ENCODE data around the gene TRAPPC14. TPM values are rescaled to one million over a fixed set of nuclear protein-coding genes. Genes with fewer than 3 reads are reported as not detected.
A peak's percentile ranks its signal among the peaks of the same experiment; 100 is the strongest.

Gene TRAPPC14
- total and polyA plus RNA-seq, 10 of the 15 experiments (the other 5 are each of a cell fraction or from before 2014, with no cell fraction given): 0.21 to 24.7 (median 7.5) TPM

DNA sequence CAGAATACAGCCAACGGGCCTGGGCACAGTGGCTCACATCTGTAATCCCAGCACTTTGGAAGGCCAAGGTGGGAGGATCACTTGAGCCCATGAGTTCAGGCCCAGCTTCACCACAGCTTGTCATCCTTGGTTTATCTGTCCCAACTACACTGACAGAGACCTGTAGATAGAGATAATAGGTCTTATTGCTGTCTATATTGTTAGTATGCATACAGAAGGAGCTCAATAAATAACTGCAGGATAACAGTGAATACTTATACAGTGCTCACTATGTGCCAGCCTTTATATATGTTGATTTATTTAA lies 37.8 kb downstream of the TRAPPC14 start (continued):
- TF ChIP-seq, protein P1, sequence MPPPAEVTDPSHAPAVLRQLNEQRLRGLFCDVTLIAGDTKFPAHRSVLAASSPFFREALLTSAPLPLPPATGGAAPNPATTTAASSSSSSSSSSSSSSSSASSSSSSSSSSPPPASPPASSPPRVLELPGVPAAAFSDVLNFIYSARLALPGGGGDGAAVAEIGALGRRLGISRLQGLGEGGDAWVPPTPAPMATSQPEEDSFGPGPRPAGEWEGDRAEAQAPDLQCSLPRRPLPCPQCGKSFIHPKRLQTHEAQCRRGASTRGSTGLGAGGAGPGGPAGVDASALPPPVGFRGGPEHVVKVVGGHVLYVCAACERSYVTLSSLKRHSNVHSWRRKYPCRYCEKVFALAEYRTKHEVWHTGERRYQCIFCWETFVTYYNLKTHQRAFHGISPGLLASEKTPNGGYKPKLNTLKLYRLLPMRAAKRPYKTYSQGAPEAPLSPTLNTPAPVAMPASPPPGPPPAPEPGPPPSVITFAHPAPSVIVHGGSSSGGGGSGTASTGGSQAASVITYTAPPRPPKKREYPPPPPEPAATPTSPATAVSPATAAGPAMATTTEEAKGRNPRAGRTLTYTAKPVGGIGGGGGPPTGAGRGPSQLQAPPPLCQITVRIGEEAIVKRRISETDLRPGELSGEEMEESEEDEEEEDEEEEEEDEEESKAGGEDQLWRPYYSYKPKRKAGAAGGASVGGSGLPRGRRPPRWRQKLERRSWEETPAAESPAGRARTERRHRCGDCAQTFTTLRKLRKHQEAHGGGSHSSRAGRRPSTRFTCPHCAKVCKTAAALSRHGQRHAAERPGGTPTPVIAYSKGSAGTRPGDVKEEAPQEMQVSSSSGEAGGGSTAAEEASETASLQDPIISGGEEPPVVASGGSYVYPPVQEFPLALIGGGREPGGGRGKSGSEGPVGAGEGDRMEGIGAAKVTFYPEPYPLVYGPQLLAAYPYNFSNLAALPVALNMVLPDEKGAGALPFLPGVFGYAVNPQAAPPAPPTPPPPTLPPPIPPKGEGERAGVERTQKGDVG (CRISPR knock-in tag; IDR thresholded peaks at IDR 0.05): no peak
- TF ChIP-seq SUPT20H (IDR thresholded peaks at IDR 0.05; ENCODE audit: borderline replicate concordance, control insufficient read depth, low read depth, low read length): no peak
- TF ChIP-seq, protein P2, sequence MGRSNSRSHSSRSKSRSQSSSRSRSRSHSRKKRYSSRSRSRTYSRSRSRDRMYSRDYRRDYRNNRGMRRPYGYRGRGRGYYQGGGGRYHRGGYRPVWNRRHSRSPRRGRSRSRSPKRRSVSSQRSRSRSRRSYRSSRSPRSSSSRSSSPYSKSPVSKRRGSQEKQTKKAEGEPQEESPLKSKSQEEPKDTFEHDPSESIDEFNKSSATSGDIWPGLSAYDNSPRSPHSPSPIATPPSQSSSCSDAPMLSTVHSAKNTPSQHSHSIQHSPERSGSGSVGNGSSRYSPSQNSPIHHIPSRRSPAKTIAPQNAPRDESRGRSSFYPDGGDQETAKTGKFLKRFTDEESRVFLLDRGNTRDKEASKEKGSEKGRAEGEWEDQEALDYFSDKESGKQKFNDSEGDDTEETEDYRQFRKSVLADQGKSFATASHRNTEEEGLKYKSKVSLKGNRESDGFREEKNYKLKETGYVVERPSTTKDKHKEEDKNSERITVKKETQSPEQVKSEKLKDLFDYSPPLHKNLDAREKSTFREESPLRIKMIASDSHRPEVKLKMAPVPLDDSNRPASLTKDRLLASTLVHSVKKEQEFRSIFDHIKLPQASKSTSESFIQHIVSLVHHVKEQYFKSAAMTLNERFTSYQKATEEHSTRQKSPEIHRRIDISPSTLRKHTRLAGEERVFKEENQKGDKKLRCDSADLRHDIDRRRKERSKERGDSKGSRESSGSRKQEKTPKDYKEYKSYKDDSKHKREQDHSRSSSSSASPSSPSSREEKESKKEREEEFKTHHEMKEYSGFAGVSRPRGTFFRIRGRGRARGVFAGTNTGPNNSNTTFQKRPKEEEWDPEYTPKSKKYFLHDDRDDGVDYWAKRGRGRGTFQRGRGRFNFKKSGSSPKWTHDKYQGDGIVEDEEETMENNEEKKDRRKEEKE (IDR thresholded peaks at IDR 0.05): no peak

DNA sequence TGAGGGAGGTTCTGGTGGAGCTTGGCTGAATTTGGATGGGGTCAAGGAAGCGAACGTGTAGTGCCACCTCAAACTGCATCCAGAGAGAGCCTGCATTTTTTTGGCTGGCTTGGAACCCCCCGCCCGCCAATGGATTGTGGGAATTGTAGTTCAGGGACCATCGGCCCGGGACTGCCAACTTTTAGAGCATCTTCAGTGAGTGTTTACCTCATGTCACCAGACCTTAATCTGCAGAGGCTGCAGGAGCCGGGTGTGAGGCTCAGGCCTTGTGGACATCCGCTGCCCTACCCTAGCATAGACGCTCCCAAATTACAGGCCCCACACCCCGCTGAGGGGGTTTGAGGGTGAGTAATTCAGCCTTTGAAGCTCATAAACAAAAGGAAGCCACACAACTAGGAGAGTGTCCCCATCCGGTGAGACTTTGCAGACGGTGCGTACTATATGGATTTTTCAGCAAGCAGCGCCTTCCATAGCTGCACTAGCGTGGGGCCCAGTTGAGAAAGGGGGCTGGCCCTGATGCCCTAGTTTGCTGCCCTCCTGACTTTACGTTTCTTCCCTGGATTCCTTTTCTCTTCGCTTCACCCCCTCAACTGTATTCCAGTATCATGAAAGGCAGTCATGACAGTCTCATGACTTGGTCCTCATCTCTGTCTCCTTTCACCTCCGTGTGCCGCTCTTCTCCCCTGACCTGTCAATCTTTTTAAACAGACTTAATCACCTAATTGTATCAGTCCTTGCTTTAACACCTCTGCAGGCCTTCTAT lies 38.4 kb downstream of the TRAPPC14 start:
- Histone ChIP-seq H3K27me3 (replicated peaks in 1 of 2; ENCODE audit: control insufficient read depth in 2 of 2, insufficient read depth in 2 of 2, low read length in 1 of 2) (no peaks in the 10 kb centered on the region), H2AFZ (ENCODE audit: control insufficient read depth, low read depth, low read length) (peak overlapping the region; percentile 93), H3K9ac (ENCODE audit: control insufficient read depth, insufficient read depth, low read length) (peak overlapping the region; percentile 85), H4K20me1 (ENCODE audit: control insufficient read depth, insufficient read depth) (no peaks in the 10 kb centered on the region), H3K4me1 (ENCODE audit: control insufficient read depth, insufficient read depth, low read length) (peaks cover 6% of the 10 kb centered on the region), H3K27ac (ENCODE audit: control insufficient read depth, insufficient read depth) (peak overlapping the region; percentile 91; the same call in 1 of the 2 replicates), H3K9me3 (replicated peaks; ENCODE audit: control insufficient read depth, insufficient read depth, low read length) (no peaks in the 10 kb centered on the region), H3K4me2 (ENCODE audit: control insufficient read depth, insufficient read depth) (peak overlapping the region; percentile 64), H3K79me2 (ENCODE audit: control insufficient read depth, insufficient read depth, low read length) (peaks cover 7% of the 10 kb centered on the region), H3K36me3 (ENCODE audit: control insufficient read depth in 2 of 2, insufficient read depth in 2 of 2, low read length in 1 of 2) (no peaks in the 10 kb centered on the region; a peak in 1 of 4 replicates), H3K4me3 (peak overlapping the region; percentile 82)
- intact Hi-C loops (cut with micrococcal nuclease; ENCODE audit: unreplicated experiment) (no loop called here), in situ Hi-C loops (cut with MboI) (no loop called here)
- FAIRE-seq (no peak), ATAC-seq (peak; percentile 71), DNase-seq (ENCODE audit: low read depth, low spot score) (no peak)
- CTCF ChIA-PET: interaction anchor here (0.6 to 1.8 kb wide), 5 partner anchors 9 to 123 kb away, joined by 3 to 4 read pairs (median 4); partner anchors contain the start of gene AP4M1
- POLR2A ChIA-PET: interaction anchor here (0.5 to 1.6 kb wide), 7 partner anchors 9 to 201 kb away, joined by 3 to 5 read pairs (median 3); partner anchors contain the start of genes MCM7 and TRIM4
- SMC1A ChIA-PET (ENCODE audit: uncharacterized antibody, unreplicated experiment): interaction anchor here (1.4 to 1.6 kb wide), 3 partner anchors 10 to 207 kb away, joined by 3 to 4 read pairs (median 4); no protein-coding TSS in a partner anchor
- RAD21 ChIA-PET (ENCODE audit: unreplicated experiment): interaction anchor here (1.2 kb wide), 1 partner anchor 13 kb away, joined by 3 read pairs; no protein-coding TSS in a partner anchor
- BruUV-seq (replicated peaks): TSS peak; percentile 85
- WGBS (ENCODE audit: insufficient coverage, insufficient replicate concordance, low lambda C conversion rate, missing lambda C conversion rate): 18% methylated on average over 19 of the region's 19 CpGs
- no peak for TF ChIP-seq LARP7 (IDR thresholded peaks at IDR 0.05)
- TF ChIP-seq, protein P3, sequence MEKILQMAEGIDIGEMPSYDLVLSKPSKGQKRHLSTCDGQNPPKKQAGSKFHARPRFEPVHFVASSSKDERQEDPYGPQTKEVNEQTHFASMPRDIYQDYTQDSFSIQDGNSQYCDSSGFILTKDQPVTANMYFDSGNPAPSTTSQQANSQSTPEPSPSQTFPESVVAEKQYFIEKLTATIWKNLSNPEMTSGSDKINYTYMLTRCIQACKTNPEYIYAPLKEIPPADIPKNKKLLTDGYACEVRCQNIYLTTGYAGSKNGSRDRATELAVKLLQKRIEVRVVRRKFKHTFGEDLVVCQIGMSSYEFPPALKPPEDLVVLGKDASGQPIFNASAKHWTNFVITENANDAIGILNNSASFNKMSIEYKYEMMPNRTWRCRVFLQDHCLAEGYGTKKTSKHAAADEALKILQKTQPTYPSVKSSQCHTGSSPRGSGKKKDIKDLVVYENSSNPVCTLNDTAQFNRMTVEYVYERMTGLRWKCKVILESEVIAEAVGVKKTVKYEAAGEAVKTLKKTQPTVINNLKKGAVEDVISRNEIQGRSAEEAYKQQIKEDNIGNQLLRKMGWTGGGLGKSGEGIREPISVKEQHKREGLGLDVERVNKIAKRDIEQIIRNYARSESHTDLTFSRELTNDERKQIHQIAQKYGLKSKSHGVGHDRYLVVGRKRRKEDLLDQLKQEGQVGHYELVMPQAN (conservative IDR thresholded peaks at IDR 0.05): peak; percentile 19; the same call in 1 of the 2 replicates

Data from GM12878 (cell line).